Activated T-cell treated with anti-CD3 and anti-CD28 coated beads, Interleukin-2, amount 50 U/mL, for 72 hours (primary cell): ENCODE measurements around the gene ABR. TPM values are rescaled to one million over a fixed set of nuclear protein-coding genes. Genes with fewer than 3 reads are reported as not detected.
"Not testable (repeated sequence)": the region's sequence is repeated elsewhere in the genome, so short reads cannot be mapped to it uniquely, and the experiment has no call there.

Experiments used
- ATAC-seq, 2 donors: fragments of 150-1000 bp; cut with Tn5 transposase; replicated peaks in 1 of 2; 2 replicates each; pipeline ENCODE4 v1.10.0; 2021; ENCODE audit warnings: moderate library complexity in 2 of 2, mild to moderate bottlenecking in 1 of 2
- DNase-seq, 2 donors: peaks; one replicate each; pipeline ENCODE4 v3.0.0; 2021 to 2022; ENCODE audit warnings: mixed read lengths in 1 of 2
- H3K27ac Mint-ChIP-seq: one replicate; pipeline ENCODE4 v1.8.0; 2022; ENCODE audit warnings: mild to moderate bottlenecking, moderate library complexity, mixed read lengths
- H3K27me3 Mint-ChIP-seq: one replicate; pipeline ENCODE4 v1.8.0; 2022; ENCODE audit warnings: low read depth, mixed read lengths
- H3K36me3 Mint-ChIP-seq, 2 donors: one replicate each; pipeline ENCODE4 v1.8.0; 2022; ENCODE audit warnings: mixed read lengths in 2 of 2, mild to moderate bottlenecking in 1 of 2; ENCODE audit not compliant: insufficient read depth in 2 of 2
- H3K4me1 Mint-ChIP-seq: one replicate; pipeline ENCODE4 v1.8.0; 2022; ENCODE audit warnings: low read depth, mixed read lengths
- H3K4me3 Mint-ChIP-seq, 2 donors: one replicate each; pipeline ENCODE4 v1.8.0; 2022; ENCODE audit warnings: mild to moderate bottlenecking in 2 of 2, mixed read lengths in 2 of 2, moderate library complexity in 2 of 2
- H3K9me3 Mint-ChIP-seq, 2 donors: one replicate each; pipeline ENCODE4 v1.8.0; 2022; ENCODE audit warnings: mixed read lengths in 2 of 2
- total RNA-seq, 2 donors: library from RNA; stranded (reverse); gene quantifications; one replicate each; pipeline ENCODE4 v1.2.3, GENCODE V29; 2022

ABR gene
- total RNA-seq, 2 donors from 2014 or later: 65.8 to 70.8 TPM

GRCh38 chr17:980406-981291, 199.1 kb downstream of the ABR start:
- Mint-ChIP-seq H3K27ac (no peak overlapping the region), H3K9me3 (no peaks in the 10 kb centered on the region), H3K4me3 (peak overlapping the region; percentile 79 to 86), H3K27me3 (peaks cover 28% of the 10 kb centered on the region), H3K4me1 (peaks cover 21% of the 10 kb centered on the region), H3K36me3 (peaks cover 0 to 2% of the 10 kb centered on the region in 2 donors)
- ATAC-seq (peak; percentile 72 to 75), DNase-seq (peak; percentile 77 to 84)

DNA sequence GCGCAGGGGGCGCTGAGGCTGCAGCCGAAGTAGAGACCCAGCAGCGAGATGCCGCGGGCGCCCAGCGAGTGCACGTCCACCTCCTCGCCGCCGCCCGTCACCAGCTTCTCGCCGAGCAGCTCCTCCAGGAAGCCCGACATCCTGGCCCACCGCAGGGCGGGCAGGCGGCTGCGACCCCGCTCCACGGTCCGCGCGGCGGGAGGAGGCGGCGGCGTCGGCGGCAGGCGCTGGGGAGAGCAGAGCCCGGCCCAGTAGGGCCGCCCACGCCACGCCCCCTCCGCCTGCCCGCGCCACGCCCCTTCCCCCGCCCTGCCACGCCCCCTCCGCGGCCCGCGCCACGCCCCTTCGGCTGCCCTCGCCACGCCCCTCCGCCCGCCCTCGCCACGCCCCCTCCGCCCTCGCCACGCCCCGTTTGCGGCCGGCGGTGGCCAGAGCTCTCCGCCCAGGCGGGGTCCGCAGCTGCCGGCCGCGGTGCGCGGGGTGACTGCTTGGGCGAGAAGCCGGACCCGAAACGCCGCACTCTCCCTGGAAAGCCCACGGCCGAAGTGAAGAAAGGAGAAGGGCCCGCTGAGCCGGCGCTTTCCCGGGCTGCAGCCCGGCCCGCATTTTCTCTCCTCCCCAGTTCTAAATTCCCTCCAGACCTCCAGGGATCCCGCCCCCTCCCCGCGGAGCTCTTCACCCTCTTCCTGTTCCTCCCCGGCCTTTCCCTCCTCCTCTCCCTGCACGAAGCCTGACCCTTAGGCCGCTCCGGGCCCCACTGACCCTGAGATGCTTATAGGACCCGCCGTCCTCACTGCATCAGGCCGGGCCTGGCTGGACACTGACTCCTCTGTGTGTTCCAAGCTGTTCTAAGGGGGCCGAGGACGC, 200.0 kb downstream of the ABR start, which contains the start of gene NXN:
TSS of gene NXN (minus strand) at position 238 of the 867 bp plus-strand sequence.
- H3K4me1 Mint-ChIP-seq: peaks cover 21% of the 10 kb centered on the region
- peaks cover 0 to 2% of the 10 kb centered on the region in 2 donors for H3K36me3 Mint-ChIP-seq
- H3K27me3 Mint-ChIP-seq: peaks cover 35% of the 10 kb centered on the region
- H3K4me3 Mint-ChIP-seq: peak within 1 kb of the TSS; percentile 79 to 86
- no peak within 1 kb of the TSS for H3K27ac Mint-ChIP-seq
- ATAC-seq (peak; percentile 85 to 87), DNase-seq (peak; percentile 89 to 91)
- H3K9me3 Mint-ChIP-seq: no peaks in the 10 kb centered on the region

DNA sequence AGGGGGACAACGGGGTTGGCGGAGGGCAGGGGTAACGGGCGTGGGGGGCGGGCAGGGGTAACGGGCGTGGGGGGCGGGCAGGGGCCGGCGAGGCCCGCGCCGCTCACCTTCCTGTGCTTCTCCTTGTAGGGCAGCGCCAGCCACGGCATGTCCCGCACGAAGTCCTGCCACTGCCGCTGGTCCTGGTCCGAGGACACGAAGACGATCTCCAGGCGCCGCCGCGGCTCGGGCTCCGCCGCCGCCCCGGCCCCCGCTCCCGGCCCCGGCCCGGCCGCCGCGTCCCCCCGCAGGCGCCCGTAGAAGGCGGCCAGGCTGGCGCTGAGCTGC, 200.6 kb downstream of the ABR start:
- Mint-ChIP-seq H3K4me3 (no peak overlapping the region), H3K9me3 (no peaks in the 10 kb centered on the region), H3K27ac (no peak overlapping the region), H3K4me1 (peaks cover 21% of the 10 kb centered on the region), H3K36me3 (peaks cover 0 to 2% of the 10 kb centered on the region in 2 donors), H3K27me3 (peaks cover 35% of the 10 kb centered on the region)
- DNase-seq: no peak
- no peak for ATAC-seq

- Mint-ChIP-seq H3K27ac (no peak overlapping the region), H3K4me1 (peaks cover 21% of the 10 kb centered on the region), H3K4me3 (peak overlapping the region; percentile 64 to 68), H3K27me3 (peaks cover 36% of the 10 kb centered on the region), H3K36me3 (peaks cover 0 to 2% of the 10 kb centered on the region in 2 donors), H3K9me3 (no peaks in the 10 kb centered on the region)
- ATAC-seq (no peak), DNase-seq (no peak)
These were observed 201.4 kb downstream of the ABR start for GRCh38 chr17:978103-979093.

- Mint-ChIP-seq H3K27ac (no peak overlapping the region), H3K27me3 (peaks cover 40% of the 10 kb centered on the region), H3K36me3 (peaks cover 0 to 2% of the 10 kb centered on the region in 2 donors), H3K4me3 (no peak overlapping the region), H3K9me3 (no peaks in the 10 kb centered on the region), H3K4me1 (peaks cover 21% of the 10 kb centered on the region)
- ATAC-seq (no peak), DNase-seq (no peak)
These were observed 202.6 kb downstream of the ABR start for GRCh38 chr17:977166-977565.

GRCh38 chr17:976312-976711, 203.5 kb downstream of the ABR start:
- ATAC-seq: no peak
- Mint-ChIP-seq H3K4me1 (peaks cover 20% of the 10 kb centered on the region), H3K9me3 (no peaks in the 10 kb centered on the region), H3K27me3 (peaks cover 40% of the 10 kb centered on the region), H3K4me3 (no peak overlapping the region), H3K36me3 (peaks cover 0 to 2% of the 10 kb centered on the region in 2 donors), H3K27ac (no peak overlapping the region)
- no peak for DNase-seq

DNA sequence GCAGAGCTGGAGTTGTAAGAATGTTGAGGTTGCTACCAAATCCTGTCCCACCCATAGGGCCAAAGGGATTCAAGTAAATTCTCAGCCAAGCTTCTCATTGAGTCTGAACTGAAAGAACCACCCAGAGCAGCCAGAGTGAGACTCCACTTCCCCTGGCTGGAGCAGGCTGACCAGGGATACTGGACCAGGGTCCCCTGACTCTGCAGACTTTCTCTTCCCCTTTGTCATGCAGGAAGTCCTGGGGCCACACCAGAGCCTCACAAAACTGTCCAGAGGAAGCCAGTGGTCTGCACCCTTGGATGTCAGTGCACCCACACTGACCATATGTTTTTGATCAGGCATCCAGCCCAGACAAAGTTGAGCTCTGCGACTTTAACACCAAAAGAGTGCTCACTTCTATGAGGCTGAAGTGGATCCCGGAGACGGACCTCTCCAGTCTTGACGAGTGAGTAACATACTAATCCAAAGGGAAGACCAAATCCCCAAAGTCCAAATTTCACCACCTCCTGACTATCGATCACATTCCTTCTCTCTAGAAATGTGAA, 204.3 kb downstream of the ABR start:
- Mint-ChIP-seq H3K9me3 (no peaks in the 10 kb centered on the region), H3K4me3 (no peak overlapping the region), H3K27ac (no peak overlapping the region), H3K27me3 (peaks cover 41% of the 10 kb centered on the region), H3K4me1 (peaks cover 12% of the 10 kb centered on the region), H3K36me3 (peaks cover 0 to 2% of the 10 kb centered on the region in 2 donors)
- ATAC-seq (no peak), DNase-seq (no peak)

DNA sequence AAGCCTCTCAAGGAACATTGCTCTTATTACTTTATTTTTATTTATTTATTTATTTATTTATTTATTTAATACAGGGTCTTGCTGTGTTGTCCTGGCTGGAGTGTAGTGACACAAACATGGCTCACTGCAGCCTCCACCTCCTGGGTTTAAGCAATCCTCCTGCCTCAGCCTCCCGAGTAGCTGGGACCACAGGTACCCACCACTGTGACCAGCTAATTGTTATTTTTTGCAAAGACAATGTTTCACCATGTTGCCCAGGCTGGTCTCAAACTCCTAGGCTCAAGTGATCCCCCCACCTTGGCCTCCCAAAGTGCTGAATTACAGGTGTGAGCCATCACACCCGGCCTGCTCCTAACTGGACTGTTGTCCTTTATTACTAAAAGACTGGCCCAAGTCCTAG, 205.0 kb downstream of the ABR start:
- H3K9me3 Mint-ChIP-seq: not testable (repeated sequence)
- H3K27me3 Mint-ChIP-seq: peaks cover 48% of the 10 kb centered on the region

DNA sequence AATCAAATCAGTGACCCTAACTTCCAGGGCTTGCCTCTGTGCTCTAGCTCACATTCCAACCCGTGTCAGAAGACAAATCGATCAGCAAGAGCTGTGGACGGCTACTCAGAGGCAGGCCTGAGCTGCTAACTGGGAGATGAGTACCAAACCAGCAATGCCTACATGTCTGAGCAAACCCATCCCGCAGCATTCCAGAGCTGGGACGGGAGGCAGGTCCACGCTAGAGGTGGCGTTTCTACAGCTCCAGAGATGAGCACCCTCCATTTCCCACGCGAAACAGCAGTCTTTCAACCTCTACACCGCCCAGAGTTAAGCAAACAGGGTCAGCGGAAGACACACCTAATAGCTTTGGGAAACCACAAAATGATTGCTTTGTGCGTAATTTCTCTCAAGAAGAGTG, 206.7 kb downstream of the ABR start:
- Mint-ChIP-seq H3K9me3 (no peaks in the 10 kb centered on the region), H3K27me3 (peaks cover 57% of the 10 kb centered on the region), H3K27ac (no peak overlapping the region), H3K36me3 (no peaks in the 10 kb centered on the region), H3K4me1 (peaks cover 8% of the 10 kb centered on the region), H3K4me3 (no peak overlapping the region)
- no peak for ATAC-seq
- no peak for DNase-seq

More for the DNA sequence above, 205.0 kb downstream of the ABR start:
- DNase-seq, H3K36me3 Mint-ChIP-seq, ATAC-seq, H3K4me3 Mint-ChIP-seq, H3K4me1 Mint-ChIP-seq, H3K27ac Mint-ChIP-seq: not testable (repeated sequence)

DNA sequence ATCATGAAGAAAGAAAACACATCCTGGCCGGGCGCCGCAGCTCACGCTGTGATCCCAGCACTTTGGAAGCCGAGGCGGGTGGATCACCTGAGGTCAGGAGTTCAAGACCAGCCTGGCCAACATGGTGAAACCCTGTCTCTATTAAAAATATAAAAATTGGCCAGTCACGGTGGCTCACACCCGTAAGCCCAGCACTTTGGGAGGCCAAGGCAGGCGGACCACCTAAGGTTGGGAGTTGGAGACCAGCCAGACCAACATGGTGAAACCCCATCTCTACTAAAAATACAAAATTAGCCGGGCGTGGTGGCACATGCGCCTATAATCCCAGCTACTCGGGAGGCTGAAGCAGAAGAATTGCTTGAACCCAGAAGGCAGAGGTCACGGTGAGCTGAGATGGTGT, 207.9 kb downstream of the ABR start:
- peaks cover 45% of the 10 kb centered on the region for H3K27me3 Mint-ChIP-seq
- ATAC-seq, DNase-seq: not testable (repeated sequence)

GRCh38 chr17:970364-970763, 209.4 kb downstream of the ABR start:
- DNase-seq (no peak), ATAC-seq (no peak)
- Mint-ChIP-seq H3K27ac (no peak overlapping the region), H3K4me1 (peaks cover 6% of the 10 kb centered on the region), H3K27me3 (peaks cover 31% of the 10 kb centered on the region), H3K9me3 (no peaks in the 10 kb centered on the region), H3K36me3 (no peaks in the 10 kb centered on the region), H3K4me3 (peak overlapping the region in 1 of 2 donors; percentile 55)

More for the DNA sequence above, 207.9 kb downstream of the ABR start:
- H3K9me3 Mint-ChIP-seq, H3K27ac Mint-ChIP-seq, H3K4me1 Mint-ChIP-seq, H3K36me3 Mint-ChIP-seq, H3K4me3 Mint-ChIP-seq: not testable (repeated sequence)

- no peaks in the 10 kb centered on the region for H3K36me3 Mint-ChIP-seq
- no peak overlapping the region for H3K27ac Mint-ChIP-seq
- no peaks in the 10 kb centered on the region for H3K9me3 Mint-ChIP-seq
- H3K4me1 Mint-ChIP-seq: peaks cover 6% of the 10 kb centered on the region
- peak overlapping the region; percentile 46 to 55 for H3K4me3 Mint-ChIP-seq
- DNase-seq: no peak
- peaks cover 26% of the 10 kb centered on the region for H3K27me3 Mint-ChIP-seq
- ATAC-seq: no peak
These were observed 209.9 kb downstream of the ABR start for GRCh38 chr17:969811-970355.
